PFSK-1 (cell line): ENCODE results near the gene CXorf65.

Experiments
- POLR2AphosphoS5 ChIP-seq: IDR thresholded peaks from 2 replicates; pipeline ENCODE4 v1.6.1; 2012; ENCODE audit warnings: low read depth, mild to moderate bottlenecking, control low read depth, low read length, moderate library complexity
- TAF1 ChIP-seq: IDR thresholded peaks from 2 replicates; pipeline ENCODE4 v1.6.1; 2012; ENCODE audit warnings: low read length, control low read depth, borderline replicate concordance; ENCODE audit not compliant: insufficient read depth
- TF ChIP-seq, protein P1 (sequence below), 2 experiments: IDR thresholded peaks; 2 replicates each; pipeline versions ENCODE4 v1.6.1 to v1.8.0; 2011 to 2012; ENCODE audit warnings: low read depth in 2 of 2, low read length in 2 of 2, control low read depth in 1 of 2, inconsistent platforms in 1 of 2, mild to moderate bottlenecking in 1 of 2, moderate library complexity in 1 of 2; ENCODE audit not compliant: insufficient read depth in 1 of 2

DNA sequence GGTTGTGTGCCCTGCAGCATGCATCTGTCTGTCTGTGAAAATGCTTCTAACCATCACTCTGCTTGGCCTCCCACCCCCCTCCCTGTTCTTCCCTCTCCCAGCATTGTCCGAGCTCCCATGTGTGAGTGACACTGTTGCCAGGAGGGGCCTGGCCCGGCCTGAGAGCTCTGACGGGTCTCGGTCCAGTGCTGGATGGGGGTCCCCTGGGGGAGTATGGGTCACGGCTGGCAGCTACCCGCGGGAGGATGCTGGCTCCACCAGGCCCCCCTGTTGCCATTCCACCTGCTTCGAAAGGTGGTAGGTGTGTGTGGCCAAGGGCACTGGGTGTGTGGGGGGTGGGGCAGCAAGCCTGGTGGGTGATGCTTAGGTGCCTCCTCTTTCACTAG lies 41.7 kb upstream of the CXorf65 start:
- TF ChIP-seq POLR2AphosphoS5 (no peak), TAF1 (no peak)
- TF ChIP-seq, protein P1, sequence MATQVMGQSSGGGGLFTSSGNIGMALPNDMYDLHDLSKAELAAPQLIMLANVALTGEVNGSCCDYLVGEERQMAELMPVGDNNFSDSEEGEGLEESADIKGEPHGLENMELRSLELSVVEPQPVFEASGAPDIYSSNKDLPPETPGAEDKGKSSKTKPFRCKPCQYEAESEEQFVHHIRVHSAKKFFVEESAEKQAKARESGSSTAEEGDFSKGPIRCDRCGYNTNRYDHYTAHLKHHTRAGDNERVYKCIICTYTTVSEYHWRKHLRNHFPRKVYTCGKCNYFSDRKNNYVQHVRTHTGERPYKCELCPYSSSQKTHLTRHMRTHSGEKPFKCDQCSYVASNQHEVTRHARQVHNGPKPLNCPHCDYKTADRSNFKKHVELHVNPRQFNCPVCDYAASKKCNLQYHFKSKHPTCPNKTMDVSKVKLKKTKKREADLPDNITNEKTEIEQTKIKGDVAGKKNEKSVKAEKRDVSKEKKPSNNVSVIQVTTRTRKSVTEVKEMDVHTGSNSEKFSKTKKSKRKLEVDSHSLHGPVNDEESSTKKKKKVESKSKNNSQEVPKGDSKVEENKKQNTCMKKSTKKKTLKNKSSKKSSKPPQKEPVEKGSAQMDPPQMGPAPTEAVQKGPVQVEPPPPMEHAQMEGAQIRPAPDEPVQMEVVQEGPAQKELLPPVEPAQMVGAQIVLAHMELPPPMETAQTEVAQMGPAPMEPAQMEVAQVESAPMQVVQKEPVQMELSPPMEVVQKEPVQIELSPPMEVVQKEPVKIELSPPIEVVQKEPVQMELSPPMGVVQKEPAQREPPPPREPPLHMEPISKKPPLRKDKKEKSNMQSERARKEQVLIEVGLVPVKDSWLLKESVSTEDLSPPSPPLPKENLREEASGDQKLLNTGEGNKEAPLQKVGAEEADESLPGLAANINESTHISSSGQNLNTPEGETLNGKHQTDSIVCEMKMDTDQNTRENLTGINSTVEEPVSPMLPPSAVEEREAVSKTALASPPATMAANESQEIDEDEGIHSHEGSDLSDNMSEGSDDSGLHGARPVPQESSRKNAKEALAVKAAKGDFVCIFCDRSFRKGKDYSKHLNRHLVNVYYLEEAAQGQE (IDR thresholded peaks at IDR 0.05; ENCODE audit: insufficient read depth in 1 of 2, low read depth in 2 of 2, low read length in 2 of 2), result no peak
